ENCODE data around the gene DPPA2. TPM values are rescaled to one million over a fixed set of nuclear protein-coding genes. Genes with fewer than 3 reads are reported as not detected.

DPPA2 gene
- total RNA-seq, 4 donors from 2014 or later = not detected

GRCh38 chr3:109356442-109357155, 40.3 kb upstream of the DPPA2 start:
- no peak for TF ChIP-seq EP300 (IDR thresholded peaks at IDR 0.05)
- TF ChIP-seq CTCF (IDR thresholded peaks at IDR 0.05) = no peak
- no peak for TF ChIP-seq POLR2A (IDR thresholded peaks at IDR 0.05)
- Histone ChIP-seq H3K36me3 (no peaks in the 10 kb centered on the region), H3K9me3 (no peaks in the 10 kb centered on the region)

GRCh38 chr3:109355625-109356441, 39.5 kb upstream of the DPPA2 start:
- H3K4me3 ChIP-seq = no peak overlapping the region
- no peak overlapping the region for H3K27ac ChIP-seq

More at GRCh38 chr3:109356442-109357155, 40.3 kb upstream of the DPPA2 start:
- H3K4me1 ChIP-seq = no peaks in the 10 kb centered on the region
- H3K27ac ChIP-seq = no peak overlapping the region
- no peaks in the 10 kb centered on the region for H3K27me3 ChIP-seq
- H3K4me3 ChIP-seq = no peak overlapping the region
- WGBS, 2 donors = 73 to 85% methylated on average over 3 of the region's 3 CpGs
- no peak for DNase-seq (ENCODE audit: low spot score in 2 of 2)

GRCh38 chr3:109353057-109353456, 36.7 kb upstream of the DPPA2 start:
- no peak for DNase-seq (ENCODE audit: low spot score in 2 of 2)
- WGBS, 2 donors = 36 to 37% methylated on average over 2 of the region's 2 CpGs

More at GRCh38 chr3:109355625-109356441, 39.5 kb upstream of the DPPA2 start:
- H3K36me3 ChIP-seq = no peaks in the 10 kb centered on the region
- no peaks in the 10 kb centered on the region for H3K27me3 ChIP-seq
- TF ChIP-seq EP300 (IDR thresholded peaks at IDR 0.05) = no peak
- no peak for TF ChIP-seq CTCF (IDR thresholded peaks at IDR 0.05)
- no peak for TF ChIP-seq POLR2A (IDR thresholded peaks at IDR 0.05)
- H3K4me1 ChIP-seq = no peaks in the 10 kb centered on the region
- 40 to 55% methylated on average over 8 of the region's 8 CpGs for WGBS, 2 donors
- DNase-seq (ENCODE audit: low spot score in 2 of 2) = no peak
- H3K9me3 ChIP-seq = no peaks in the 10 kb centered on the region

GRCh38 chr3:109351231-109351630, 34.9 kb upstream of the DPPA2 start:
- Histone ChIP-seq H3K4me3 (no peak overlapping the region), H3K36me3 (no peaks in the 10 kb centered on the region), H3K27ac (no peak overlapping the region), H3K27me3 (no peaks in the 10 kb centered on the region), H3K9me3 (no peaks in the 10 kb centered on the region), H3K4me1 (no peaks in the 10 kb centered on the region)
- DNase-seq (ENCODE audit: low spot score in 2 of 2) = no peak
- TF ChIP-seq EP300 (IDR thresholded peaks at IDR 0.05) (no peak), CTCF (IDR thresholded peaks at IDR 0.05) (no peak), POLR2A (IDR thresholded peaks at IDR 0.05) (no peak)

More at GRCh38 chr3:109353057-109353456, 36.7 kb upstream of the DPPA2 start:
- no peaks in the 10 kb centered on the region for H3K4me1 ChIP-seq
- TF ChIP-seq POLR2A (IDR thresholded peaks at IDR 0.05) = no peak
- no peak for TF ChIP-seq EP300 (IDR thresholded peaks at IDR 0.05)
- no peak for TF ChIP-seq CTCF (IDR thresholded peaks at IDR 0.05)
- H3K27ac ChIP-seq = no peak overlapping the region
- H3K27me3 ChIP-seq = no peaks in the 10 kb centered on the region
- no peak overlapping the region for H3K4me3 ChIP-seq
- H3K36me3 ChIP-seq = no peaks in the 10 kb centered on the region
- no peaks in the 10 kb centered on the region for H3K9me3 ChIP-seq

- peaks cover 0 to 10% (median 0%) of the 10 kb centered on the region in 4 donors for H3K9me3 ChIP-seq
- no peak overlapping the region for H3K4me3 ChIP-seq
- no peaks in the 10 kb centered on the region for H3K36me3 ChIP-seq
- DNase-seq (ENCODE audit: low spot score in 2 of 2) = no peak
- H3K4me1 ChIP-seq = no peaks in the 10 kb centered on the region
- TF ChIP-seq EP300 (IDR thresholded peaks at IDR 0.05) (no peak), CTCF (IDR thresholded peaks at IDR 0.05) (no peak), POLR2A (IDR thresholded peaks at IDR 0.05) (no peak)
- H3K27me3 ChIP-seq = no peaks in the 10 kb centered on the region
- 62 to 73% methylated on average over 3 of the region's 3 CpGs for WGBS, 2 donors
- H3K27ac ChIP-seq = no peak overlapping the region
These were observed 30.5 kb upstream of the DPPA2 start for GRCh38 chr3:109346770-109347295.
